Loucy (cell line): ENCODE measurements around the gene ARPIN.

Source experiments
- H2AFZ ChIP-seq: fragments of 200-600 bp; sonication (generic); 2 replicates; pipeline ENCODE4 v1.6.0; 2016; ENCODE audit warnings: antibody characterized with exemption, mild to moderate bottlenecking, low read length, moderate library complexity
- H3F3A ChIP-seq: fragments of 200-600 bp; 2 replicates; pipeline ENCODE4 v1.6.0; 2016; ENCODE audit warnings: antibody characterized with exemption, low read depth, mild to moderate bottlenecking
- H3K27me3 ChIP-seq: fragments of 200-600 bp; sonication (generic); 2 replicates; pipeline ENCODE4 v1.6.1; 2014; ENCODE audit warnings: low read length, mild to moderate bottlenecking; ENCODE audit not compliant: insufficient read depth, poor library complexity, severe bottlenecking
- H3K36me3 ChIP-seq: fragments of 200-600 bp; sonication (generic); 2 replicates; pipeline ENCODE4 v1.6.1; 2016; ENCODE audit warnings: low read length; ENCODE audit not compliant: insufficient read depth
- H3K4me1 ChIP-seq: fragments of 200-600 bp; sonication (generic); 2 replicates; pipeline ENCODE4 v1.5.1; 2014; ENCODE audit warnings: low read length, mild to moderate bottlenecking; ENCODE audit not compliant: insufficient read depth, poor library complexity, severe bottlenecking
- H3K4me2 ChIP-seq: fragments of 200-600 bp; sonication (generic); 2 replicates; pipeline ENCODE4 v1.6.0; 2014; ENCODE audit warnings: antibody characterized with exemption, low read length, low read depth, mild to moderate bottlenecking; ENCODE audit not compliant: poor library complexity, severe bottlenecking
- H3K4me3 ChIP-seq: fragments of 200-600 bp; sonication (generic); 2 replicates; pipeline ENCODE4 v1.5.1; 2014; ENCODE audit warnings: low read length, mild to moderate bottlenecking, mixed read lengths; ENCODE audit not compliant: poor library complexity, severe bottlenecking
- H3K79me2 ChIP-seq: fragments of 200-600 bp; sonication (generic); 2 replicates; pipeline ENCODE4 v1.6.1; 2014; ENCODE audit warnings: low read length; ENCODE audit not compliant: insufficient read depth
- H3K9ac ChIP-seq: fragments of 200-600 bp; sonication (generic); 2 replicates; pipeline ENCODE4 v1.6.0; 2014; ENCODE audit warnings: mild to moderate bottlenecking, low read depth, low read length, moderate library complexity; ENCODE audit not compliant: poor library complexity, severe bottlenecking
- H3K9me2 ChIP-seq: fragments of 200-600 bp; sonication (generic); replicated peaks from 2 replicates; pipeline ENCODE4 v1.6.1; 2016; ENCODE audit warnings: low read depth, low read length, mixed read lengths
- H3K9me3 ChIP-seq: fragments of 200-600 bp; sonication (generic); 2 replicates; pipeline ENCODE4 v1.6.1; 2014; ENCODE audit warnings: mild to moderate bottlenecking, antibody characterized with exemption, low read length, low read depth; ENCODE audit not compliant: insufficient read depth
- H4K20me1 ChIP-seq: fragments of 200-600 bp; sonication (generic); 2 replicates; pipeline ENCODE4 v1.6.0; 2014; ENCODE audit warnings: antibody characterized with exemption, low read length, mild to moderate bottlenecking; ENCODE audit not compliant: insufficient read depth, poor library complexity, severe bottlenecking
- EZH2phosphoT487 ChIP-seq: fragments of 200-600 bp; IDR thresholded peaks from 2 replicates; pipeline ENCODE4 v1.6.1; 2018; ENCODE audit warnings: antibody characterized with exemption, mild to moderate bottlenecking, moderate library complexity, borderline replicate concordance
- TF ChIP-seq, protein P1 (sequence below): fragments of 200-600 bp; sonication (generic); conservative IDR thresholded peaks from 2 replicates; pipeline ENCODE4 v1.5.1; 2014; ENCODE audit warnings: mild to moderate bottlenecking, antibody characterized with exemption, low read length

The ARPIN gene

DNA sequence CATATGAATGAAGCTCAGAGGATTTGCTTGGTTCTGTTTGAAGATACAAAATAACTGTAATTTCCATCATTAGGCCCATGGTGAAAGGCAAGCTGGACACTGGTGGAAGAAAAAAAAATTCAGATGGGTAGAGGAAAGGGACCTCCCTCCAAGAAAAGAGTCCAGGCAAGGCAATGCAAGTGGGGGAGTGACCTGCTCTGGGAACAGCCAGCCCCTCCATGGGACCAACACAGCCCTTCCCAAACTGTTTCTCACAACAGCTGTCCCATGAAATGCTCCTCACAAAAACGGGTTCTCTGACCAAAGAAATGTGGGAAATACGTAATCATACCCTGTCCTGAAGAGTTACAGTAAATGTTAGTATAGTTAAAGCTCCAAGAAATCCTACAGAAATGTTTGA is 14.6 kb downstream of the ARPIN start:
- H2AFZ ChIP-seq: 0 out of 2 replicates have a peak overlapping the region, but pooled peaks have one; percentile 5
- H4K20me1 ChIP-seq: peaks cover 5% of the 10 kb centered on the region
- H3K9ac ChIP-seq: no peak overlapping the region
- no peaks in the 10 kb centered on the region for H3F3A ChIP-seq
- no peak overlapping the region for H3K4me2 ChIP-seq
- H3K9me2 ChIP-seq: no peaks in the 10 kb centered on the region
- H3K4me3 ChIP-seq: no peak overlapping the region
- H3K4me1 ChIP-seq: peaks cover 4% of the 10 kb centered on the region
- H3K36me3 ChIP-seq: no peaks in the 10 kb centered on the region
- peaks cover 5% of the 10 kb centered on the region for H3K79me2 ChIP-seq
- H3K27me3 ChIP-seq: no peaks in the 10 kb centered on the region
- H3K9me3 ChIP-seq: no peaks in the 10 kb centered on the region
- TF ChIP-seq, protein P1, sequence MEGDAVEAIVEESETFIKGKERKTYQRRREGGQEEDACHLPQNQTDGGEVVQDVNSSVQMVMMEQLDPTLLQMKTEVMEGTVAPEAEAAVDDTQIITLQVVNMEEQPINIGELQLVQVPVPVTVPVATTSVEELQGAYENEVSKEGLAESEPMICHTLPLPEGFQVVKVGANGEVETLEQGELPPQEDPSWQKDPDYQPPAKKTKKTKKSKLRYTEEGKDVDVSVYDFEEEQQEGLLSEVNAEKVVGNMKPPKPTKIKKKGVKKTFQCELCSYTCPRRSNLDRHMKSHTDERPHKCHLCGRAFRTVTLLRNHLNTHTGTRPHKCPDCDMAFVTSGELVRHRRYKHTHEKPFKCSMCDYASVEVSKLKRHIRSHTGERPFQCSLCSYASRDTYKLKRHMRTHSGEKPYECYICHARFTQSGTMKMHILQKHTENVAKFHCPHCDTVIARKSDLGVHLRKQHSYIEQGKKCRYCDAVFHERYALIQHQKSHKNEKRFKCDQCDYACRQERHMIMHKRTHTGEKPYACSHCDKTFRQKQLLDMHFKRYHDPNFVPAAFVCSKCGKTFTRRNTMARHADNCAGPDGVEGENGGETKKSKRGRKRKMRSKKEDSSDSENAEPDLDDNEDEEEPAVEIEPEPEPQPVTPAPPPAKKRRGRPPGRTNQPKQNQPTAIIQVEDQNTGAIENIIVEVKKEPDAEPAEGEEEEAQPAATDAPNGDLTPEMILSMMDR: no peak
- no peak for TF ChIP-seq EZH2phosphoT487

DNA sequence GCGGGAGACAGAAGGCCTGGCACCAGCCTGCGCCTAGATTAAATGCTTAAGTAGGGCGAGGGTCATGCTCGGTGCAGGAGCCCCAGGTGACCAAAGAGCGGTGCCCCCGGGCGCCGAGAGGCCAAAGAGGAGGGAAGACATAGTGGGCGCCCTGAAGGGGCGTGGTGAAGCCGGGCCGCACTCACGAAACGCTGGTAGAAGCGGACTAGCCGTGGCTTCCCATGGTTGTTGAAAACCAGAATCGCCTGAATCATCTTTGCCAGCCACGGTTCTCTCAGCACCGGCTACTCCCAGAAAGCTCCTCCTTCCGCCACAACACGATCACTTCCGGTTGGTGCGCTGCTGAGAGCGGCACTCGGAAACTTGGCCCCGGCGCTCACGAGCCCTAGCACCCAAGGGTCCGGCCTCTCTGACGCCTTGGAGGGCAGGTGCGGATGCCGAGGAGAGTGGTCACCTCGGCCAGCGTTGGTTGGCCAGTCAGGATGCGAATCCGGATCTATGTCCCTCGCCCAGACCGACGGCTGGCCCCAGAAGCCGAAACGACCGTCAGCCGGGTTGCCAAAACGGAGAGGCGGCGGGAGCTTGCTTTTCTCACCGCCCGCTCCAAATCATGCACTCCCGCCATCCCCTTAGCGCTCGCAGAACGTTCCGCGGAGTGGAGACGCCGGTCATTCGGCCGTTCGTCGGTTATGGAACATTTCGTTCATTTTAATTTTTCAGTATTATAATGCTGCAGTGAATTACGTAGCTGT is 18.9 kb downstream of the ARPIN start, which contains the start of gene AP3S2:
Gene AP3S2, minus strand, starts transcription at position 299 of the 752 bp plus-strand sequence. Its CDS starts 45 bp downstream, at position 254.
- Histone ChIP-seq H3K4me2 (peak within 1 kb of the TSS; percentile 93), H3K27me3 (no peaks in the 10 kb centered on the region), H3K4me3 (peak within 1 kb of the TSS; percentile 93), H2AFZ (peak within 1 kb of the TSS; percentile 99), H3K36me3 (peaks cover 2% of the 10 kb centered on the region; the same call in 1 of the 2 replicates), H4K20me1 (peaks cover 10% of the 10 kb centered on the region), H3F3A (0 out of 2 replicates have a peak, but pooled peaks cover 4% of the 10 kb centered on the region), H3K9me2 (no peaks in the 10 kb centered on the region), H3K4me1 (peaks cover 28% of the 10 kb centered on the region), H3K79me2 (peaks cover 25% of the 10 kb centered on the region), H3K9ac (peak within 1 kb of the TSS; percentile 90), H3K9me3 (no peaks in the 10 kb centered on the region)
- TF ChIP-seq EZH2phosphoT487: no peak
- TF ChIP-seq, protein P1: no peak

DNA sequence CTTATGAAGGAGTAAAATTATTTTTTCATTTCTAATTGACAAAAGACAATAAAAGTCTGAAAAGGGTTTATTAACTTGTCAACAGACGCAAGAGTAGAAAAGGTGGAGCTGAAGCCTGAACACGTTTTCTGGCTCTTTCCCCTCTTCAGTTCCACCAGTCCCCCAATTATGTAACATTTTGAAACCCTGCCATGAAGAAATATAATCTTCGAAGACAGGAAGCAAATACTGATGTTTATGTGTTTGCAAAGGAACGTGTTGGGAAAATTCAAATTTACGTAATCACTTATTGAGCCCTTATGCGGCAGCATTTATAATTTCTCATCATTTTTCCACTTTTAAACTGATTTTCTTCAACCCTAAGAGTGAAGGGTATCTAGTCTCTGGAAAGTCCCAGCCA is 19.7 kb downstream of the ARPIN start:
- Histone ChIP-seq H3K9me3 (no peaks in the 10 kb centered on the region), H3K9me2 (no peaks in the 10 kb centered on the region), H3K4me3 (peak overlapping the region; percentile 93), H3K27me3 (no peaks in the 10 kb centered on the region), H3F3A (0 out of 2 replicates have a peak, but pooled peaks cover 4% of the 10 kb centered on the region), H3K9ac (peak overlapping the region; percentile 90), H4K20me1 (peaks cover 10% of the 10 kb centered on the region), H3K4me2 (peak overlapping the region; percentile 93), H3K79me2 (peaks cover 25% of the 10 kb centered on the region), H2AFZ (no peak overlapping the region), H3K4me1 (peaks cover 28% of the 10 kb centered on the region), H3K36me3 (peaks cover 10% of the 10 kb centered on the region; the same call in 1 of the 2 replicates)
- TF ChIP-seq, protein P1: no peak
- TF ChIP-seq EZH2phosphoT487: no peak
